Measurements from ENCODE around the gene GNAT2.
A peak's percentile ranks its signal among the peaks of the same experiment; 100 is the strongest.

Gene GNAT2

DNA sequence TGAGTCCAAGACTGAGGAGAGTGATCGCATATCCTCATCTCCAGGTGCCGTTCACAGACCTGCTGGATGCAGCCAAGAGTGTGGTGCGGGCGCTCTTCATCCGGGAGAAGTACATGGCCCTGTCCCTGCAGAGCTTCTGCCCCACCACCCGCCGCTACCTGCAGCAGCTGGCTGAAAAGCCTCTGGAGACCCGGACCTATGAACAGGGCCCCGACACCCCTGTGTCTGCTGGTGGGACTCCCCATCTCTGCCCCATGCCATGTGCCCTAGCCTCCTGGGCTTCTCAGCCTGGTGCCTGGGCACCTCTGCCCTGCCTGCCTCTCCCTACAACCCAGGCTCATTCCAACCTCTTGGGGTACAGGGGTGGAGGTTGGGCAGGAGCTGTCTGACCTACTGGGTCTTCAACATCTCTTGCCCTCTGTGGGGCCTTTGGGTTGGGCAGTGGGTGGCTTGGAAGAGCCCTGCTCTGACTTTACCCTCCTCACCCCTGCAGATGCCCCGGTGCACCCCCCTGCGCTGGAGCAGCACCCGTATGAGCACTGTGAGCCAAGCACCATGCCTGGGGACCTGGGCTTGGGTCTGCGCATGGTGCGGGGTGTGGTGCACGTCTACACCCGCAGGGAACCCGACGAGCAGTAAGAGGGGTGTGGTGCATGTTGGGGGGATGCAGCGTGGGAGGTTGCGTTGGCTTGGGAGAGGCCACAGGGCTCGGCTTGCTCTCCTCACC, 7.4 kb upstream of the GNAT2 start:
- no peak for DNase-seq

DNA sequence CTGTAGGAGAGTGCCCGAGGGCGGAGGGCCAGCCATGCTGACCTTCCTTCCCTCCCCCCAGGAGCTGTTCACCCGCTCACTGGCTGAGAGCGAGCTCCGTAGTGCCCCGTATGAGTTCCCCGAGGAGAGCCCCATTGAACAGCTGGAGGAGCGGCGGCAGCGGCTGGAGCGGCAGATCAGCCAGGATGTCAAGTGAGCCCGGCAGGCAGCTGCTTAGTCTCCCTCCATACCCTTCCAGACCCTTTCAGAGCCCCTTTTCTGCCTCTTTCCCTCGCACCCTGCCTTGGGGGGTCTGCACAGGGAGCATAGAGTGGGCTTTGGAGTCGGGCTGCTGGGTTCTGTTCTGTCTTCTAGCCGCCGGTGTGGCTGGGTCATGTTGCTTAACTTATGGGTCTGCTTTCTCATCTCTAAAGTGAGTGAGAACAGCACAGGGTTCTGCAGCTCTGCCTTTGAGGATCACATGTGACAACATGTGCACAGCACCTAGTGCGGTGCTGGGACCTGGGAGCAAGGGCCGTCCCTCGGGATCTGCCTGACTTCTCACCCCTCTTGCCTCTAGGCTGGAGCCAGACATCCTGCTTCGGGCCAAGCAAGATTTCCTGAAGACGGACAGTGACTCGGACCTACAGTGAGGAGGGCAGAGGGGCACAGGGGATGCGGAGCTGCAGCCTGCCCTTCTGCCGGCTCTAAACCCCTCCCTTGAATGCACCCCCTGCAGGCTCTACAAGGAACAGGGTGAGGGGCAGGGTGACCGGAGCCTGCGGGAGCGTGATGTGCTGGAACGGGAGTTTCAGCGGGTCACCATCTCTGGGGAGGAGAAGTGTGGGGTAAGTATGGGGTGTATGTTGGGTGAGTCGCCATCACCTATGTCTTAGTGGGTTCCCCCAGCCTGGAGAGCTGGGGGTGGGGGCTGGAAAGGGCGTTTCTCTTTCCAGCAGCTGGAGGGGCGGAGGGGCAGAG, 6.5 kb upstream of the GNAT2 start:
- no peak for DNase-seq

DNA sequence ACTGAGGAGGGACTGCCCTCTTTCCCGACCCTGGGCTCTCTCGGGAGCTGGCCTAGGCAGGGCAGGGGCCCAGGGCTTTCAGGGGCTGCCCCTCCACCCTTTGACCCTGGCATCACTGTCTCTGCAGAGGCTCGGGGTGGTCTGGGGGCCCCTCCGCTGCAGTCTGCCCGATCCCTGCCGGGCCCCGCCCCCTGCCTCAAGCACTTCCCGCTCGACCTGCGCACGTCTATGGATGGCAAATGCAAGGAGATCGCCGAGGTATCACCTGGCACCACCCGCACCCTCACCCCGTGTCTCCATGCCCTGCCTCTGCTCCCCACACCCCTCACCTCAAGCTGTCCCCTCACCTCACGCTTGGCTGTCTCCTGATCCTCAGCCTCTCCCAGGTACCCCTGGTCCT, 5.8 kb upstream of the GNAT2 start:
- no peak for DNase-seq

DNA sequence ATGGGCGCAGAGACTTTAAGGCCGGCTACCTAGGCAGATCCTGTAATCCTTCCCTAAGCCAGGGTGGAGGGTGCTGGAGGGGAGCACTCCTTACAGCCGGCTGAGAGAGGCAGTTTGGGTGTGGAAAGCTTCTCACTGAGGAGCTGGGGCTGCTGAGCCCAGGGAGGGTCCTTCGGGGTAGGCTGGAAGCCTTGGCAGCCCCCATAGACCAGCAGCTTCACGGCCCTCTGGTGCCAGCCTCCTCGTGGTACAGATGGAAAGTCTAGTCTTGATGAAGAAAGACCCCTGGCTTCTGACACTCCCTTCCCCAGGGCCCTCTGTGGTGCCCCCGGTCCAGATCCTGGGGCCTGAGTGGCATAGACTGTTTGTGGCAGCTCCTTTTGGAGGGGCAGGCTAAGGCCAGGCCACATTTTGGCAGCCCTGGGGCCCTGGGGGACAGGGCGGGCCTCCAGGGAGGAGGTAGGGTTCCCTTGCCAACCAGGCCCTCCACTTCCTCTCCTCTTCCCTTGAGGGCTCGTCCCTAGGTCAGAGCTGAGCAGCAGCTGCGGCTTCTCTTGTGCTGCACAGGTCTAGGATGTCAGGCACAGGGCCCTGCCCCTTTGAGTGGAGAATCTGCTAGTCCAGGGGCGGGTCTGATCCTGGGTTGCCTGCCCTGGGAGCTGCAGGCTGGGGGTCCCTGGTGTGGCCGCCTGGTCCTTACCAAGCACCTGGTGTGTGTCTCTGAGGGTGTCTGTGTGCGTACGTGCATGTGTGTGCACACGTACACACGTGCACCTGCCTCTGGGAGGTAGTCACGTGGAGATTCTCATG, 5.0 kb upstream of the GNAT2 start:
- DNase-seq: no peak

DNA sequence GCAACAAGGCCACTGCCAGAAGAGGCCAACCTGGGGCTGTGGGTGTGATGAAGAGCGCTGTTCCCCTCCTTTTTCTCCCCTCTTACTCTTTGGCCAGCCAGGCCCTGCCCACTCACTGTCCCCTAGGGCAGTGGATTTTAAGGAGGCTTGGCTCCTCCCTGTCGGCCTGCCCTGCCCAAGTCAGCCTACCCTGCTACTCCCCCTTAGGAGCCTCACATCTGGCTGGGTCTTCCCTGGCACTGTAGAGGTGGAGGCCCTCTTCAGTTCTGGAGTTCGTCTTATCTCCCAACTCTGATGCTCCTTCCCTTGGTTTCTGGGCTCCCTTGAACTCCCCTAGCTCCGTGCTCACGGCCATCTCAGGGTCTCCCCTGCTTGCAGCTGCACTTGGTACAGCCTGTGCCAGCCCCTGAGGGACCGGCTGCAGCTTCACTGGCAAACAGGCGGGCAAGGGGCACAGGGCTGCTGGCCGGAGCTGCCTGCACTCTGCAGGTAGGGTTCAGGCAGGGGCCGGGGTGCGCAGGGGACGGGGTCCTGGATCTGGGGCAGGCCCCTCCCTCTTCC, 4.3 kb upstream of the GNAT2 start:
- no peak for DNase-seq

DNA sequence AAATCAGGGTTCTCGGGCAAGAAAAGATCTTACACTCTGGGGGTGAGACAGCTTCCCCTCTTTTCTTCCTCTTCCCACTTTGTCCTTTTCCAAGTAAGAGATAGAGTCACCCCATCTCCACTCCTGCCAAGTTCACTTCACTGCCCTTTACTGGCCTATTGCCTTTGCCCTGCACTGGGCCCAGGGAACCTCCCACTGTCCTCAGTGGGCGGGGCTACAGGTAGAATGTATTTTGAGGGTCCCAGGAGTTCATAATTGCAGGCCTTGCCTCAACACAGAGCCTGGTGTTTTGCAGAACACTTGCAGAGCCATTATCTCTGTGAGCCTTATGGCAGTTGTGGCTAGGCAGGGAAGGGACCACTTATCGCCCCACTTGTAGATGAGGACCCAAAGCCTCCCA, 3.5 kb upstream of the GNAT2 start:
- no peak for DNase-seq

DNA sequence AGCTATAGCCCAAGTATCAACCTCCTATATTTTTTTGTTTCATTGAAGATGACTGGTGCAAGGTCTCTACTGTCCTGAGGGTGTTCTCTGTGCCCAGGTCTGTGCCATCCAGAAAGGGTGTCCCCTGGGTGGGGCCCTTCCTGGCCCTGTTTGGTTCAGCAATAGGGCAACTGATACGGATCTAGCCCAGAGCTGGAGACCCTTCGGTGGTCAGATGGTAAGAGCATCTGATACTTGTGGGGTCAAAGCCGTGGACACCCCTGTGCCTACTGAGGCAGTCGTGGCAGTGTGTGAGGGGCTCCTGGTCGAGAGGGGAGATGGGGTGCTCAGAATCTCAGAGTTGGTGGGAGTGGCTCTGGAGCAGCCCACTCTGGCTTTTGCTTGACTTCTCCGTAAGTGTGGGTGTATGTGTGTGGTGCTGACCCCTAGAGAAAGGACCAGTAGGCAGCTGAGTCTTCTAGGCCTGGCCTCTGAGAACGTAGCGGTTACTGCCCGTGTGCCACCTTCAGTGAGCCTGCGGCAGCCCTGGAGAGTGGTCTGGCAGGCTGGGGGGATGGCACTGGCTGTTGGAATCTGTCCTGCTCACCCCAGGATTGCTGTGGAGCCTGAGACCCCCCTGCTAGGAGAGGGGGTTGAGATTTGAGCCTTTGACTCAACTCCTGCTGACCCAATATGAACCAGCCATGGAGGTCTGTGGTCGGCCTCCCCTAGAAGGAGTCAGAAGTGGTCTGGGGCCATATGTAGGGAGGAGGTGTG, 2.9 kb upstream of the GNAT2 start:
- DNase-seq: no peak

DNA sequence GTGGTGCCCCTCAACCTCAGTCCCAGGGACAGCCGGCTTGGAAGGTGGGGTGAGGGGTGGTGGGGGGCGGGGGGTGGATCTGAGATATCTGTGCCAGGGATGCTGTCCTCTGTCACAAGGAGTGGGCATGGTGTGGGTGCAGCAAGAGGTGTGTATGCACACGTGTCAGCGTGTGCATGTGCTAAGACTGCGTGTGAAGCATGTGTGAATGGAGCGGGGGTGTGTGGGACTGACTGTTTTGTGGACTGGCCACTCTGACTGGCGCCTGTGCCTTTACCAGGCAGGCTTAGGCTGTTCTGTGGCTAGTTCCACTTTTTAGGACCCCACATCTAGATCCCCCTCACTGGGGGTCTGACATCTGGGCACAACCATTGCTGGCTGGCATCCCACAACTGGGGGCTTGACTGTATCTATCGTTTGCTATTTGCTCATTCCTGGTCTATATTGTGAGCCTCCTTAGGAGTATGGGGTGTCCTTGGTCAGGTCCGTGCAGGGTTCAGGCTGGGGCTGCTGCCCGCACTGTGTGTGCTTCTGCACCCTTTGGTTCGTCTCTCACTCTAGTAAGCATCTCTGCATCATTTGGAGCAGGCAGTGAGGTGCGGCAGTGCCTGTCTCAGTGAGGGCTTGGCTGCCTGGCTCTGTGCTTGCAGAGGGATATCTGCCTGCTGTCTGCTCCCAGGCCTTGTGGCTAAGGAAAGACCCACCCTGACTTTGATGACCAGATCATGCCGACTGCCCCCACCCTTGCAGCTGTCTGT, 2.1 kb upstream of the GNAT2 start:
- no peak for DNase-seq

DNA sequence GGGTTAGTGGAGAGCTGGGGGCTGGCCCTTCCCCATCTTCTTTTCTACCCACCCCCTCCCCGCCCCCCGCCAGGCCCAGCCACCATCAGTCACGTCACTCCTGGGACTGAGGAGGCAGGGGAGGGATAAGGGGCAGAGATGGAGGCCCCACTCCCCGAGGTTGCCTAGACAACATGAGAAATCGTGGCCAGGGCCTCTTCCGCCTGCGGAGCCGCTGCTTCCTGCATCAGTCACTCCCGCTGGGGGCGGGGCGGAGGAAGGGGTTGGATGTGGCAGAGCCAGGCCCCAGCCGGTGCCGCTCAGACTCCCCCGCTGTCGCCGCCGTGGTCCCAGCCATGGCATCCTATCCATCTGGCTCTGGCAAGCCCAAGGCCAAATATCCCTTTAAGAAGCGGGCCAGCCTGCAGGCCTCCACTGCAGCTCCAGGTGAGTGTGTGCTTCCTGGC, 1.4 kb upstream of the GNAT2 start:
- DNase-seq: peak; percentile 96

DNA sequence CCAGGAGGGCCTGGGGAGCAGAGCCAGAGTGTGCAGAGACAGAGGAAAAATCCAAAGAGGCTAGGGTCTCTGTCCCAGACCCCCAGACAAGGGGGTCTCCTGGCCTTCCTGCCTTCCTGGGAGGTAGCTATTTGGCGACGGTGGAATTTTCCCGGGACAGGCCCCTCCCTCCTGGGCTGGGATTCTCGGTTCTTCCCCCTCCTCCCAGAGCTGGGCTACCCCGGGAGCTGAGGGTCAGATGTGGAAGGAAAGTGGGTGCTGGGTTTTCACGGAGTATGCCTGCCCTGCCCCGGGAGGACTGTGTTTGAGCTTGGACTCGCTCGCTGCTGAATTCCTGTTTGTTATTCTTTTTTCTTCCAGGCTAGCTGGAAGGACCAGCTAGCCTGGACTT, 980 bp upstream of the GNAT2 start:
- DNase-seq: peak; percentile 76

DNA sequence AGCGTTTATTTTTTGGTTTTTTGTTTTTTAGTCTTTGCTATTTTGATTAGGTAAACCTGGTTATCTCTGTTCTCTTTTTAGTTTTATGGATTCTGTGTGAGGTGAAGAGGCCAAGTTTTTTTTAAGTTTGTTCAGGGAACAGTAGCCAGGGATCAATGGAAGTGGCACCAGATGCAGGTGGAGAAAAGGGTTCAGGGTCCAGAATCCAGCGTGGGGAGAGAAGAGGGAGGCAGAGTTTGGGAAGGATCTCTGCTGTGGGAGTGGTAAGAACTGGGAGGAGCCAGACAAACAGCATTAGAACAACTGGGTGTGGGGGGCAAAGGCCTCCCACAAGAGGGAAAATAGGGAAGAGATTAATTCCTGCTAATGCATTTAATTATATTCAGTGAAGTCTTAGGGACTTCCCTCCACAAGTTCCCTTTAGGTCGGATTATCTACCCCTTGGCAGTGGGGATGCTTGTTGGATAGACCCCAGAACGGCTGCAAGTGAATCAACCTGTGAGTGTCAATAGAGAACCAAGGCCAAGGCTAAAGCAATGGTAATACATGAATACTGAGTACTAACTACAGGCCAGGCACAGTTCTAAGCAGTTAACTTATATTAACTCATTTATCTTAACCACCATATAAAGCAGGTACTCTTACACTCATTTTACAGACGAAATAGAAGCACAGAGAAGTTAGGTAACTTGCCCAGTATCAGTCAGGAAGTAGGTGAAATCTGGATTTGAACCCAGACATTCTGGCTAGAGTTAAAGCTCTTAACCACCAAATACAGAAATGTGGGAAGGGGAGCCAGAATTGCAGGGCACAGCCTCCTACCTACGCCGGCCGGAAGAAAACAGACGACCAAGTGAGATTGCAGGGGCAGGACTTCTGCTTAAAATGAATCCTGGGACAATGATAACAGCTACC, 498 bp downstream of the GNAT2 start:
- no peak for DNase-seq

DNA sequence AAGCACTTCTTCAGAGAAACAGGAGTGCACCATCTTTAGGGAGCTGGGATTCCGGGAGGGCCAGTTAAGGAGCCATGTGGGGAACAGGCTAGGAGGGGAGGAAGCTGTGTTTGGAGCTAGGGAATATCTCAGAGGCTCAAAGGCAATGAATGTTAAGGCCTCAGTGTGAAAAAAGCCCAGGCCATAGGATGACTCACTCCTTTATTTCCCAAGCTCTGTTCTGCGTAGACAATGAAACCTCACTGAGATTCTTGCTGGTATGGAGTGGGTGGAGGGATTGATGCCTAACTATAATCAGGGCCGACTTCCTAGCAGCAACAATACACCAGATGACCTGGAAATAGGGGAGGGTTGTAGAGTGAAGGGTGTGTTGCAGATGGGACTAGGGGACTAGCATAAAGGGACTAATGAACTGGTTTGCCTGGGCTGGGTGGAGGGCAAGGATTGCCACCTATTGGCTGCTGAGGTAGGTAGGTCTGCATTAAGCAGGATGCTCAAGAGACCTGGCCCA, 2.1 kb downstream of the GNAT2 start:
- peak; percentile 90 for DNase-seq

DNA sequence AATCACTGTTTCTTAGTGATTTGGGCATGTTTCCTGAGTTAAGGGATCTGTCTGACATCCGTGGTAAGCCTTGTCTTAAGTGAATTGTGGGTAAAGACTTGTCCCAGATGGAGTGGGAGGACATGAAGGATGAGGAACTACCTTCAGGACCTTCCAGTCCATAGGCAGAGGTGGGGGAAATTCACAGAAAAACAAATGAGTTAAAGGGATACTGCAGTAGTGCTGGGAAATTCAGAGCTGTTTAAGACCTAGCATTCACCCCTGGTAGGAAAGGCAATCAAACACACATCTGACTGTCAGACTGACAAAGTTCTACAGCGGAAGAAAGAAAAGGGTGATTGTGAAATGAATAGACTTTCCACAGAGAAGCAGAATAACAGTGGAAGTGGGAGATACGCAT, 3.0 kb downstream of the GNAT2 start:
- DNase-seq: no peak

DNA sequence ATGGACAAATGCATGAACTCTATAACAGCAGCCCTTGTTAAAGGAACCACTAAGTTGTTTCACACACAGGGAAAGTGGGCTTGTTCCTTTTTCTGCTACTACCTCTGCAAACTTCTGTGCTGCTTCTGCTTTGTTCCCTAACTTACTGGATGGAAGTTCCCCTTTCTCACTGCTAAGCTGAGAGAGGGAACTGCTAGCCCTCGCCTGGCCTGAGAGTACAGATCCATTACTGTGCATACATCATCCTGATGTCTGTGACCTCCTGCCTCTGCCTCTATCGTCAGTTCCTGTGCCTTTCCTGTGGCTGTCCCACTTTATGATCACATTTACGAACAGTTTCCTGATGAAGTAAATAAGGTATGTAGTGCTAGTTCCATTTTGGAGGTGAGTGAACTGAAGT, 3.5 kb downstream of the GNAT2 start:
- DNase-seq: no peak

DNA sequence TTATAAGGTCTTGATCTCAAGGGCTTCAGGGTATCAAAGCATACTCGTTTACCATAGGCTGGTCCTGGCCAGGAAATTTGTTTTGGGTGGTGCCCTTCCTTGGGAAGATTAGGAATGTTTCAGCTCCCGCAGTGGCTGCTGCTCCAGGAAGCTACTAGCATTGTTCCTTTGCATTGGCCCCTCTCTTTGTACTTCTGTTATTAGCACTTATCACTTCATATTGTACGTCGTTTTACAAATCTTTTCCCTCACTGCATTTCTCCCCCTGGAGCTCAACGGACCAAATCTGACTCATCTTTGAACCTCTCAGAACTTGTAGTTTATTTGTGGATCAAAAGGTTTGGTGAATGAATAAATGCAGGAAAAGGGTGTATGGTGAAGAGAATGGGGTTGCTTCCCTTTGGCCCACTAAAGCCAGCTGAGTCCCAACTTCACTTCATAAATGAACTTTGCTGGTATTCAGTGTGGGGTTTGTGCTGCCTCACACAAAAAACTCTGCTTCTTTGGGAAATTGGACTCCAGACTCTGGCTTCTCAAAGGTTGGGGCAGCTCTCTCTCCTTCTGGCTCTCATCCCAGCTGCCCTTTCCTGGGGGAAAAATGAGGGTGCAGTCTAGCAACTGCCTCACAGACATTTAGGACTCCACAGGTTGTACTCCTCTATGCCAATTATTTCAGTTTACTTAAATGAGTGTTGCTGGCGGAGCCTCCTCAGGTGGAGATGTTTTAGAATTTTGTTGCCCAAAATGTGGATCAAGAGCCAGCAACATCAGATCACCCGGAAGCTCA, 5.9 kb downstream of the GNAT2 start:
- peak; percentile 33 for DNase-seq

DNA sequence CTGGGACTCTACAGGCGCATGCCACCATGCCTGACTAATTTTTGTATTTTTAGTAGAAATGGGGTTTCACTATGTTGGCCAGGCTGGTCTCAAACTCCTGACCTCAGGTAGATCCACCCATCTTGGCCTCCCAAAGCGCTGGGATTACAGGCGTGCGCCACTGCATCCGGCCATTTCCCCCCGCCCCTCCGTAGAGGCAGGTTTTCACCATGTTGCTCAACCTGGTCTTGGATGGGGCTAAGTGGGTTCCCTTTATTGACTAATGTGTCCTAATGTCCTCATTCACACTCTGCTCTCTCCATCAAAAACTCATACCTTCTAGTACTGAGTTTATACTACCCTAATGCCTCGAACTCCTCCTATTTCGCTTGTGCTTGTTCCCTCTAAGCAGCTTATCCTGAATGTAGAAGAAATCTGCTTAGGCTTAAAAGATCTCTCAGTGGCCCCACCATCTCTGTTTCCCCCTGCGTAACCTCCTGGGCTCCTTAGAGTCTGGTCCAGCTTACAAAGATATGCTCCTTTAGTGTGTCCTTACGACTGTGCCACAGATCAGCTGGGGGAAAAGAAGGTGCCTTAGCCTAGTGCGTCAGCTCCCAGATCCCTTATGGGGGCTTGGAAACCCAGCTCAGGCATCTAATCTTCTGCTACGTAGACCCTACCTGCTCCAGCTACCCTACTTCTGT, 8.0 kb downstream of the GNAT2 start:
- DNase-seq: no peak

DNA sequence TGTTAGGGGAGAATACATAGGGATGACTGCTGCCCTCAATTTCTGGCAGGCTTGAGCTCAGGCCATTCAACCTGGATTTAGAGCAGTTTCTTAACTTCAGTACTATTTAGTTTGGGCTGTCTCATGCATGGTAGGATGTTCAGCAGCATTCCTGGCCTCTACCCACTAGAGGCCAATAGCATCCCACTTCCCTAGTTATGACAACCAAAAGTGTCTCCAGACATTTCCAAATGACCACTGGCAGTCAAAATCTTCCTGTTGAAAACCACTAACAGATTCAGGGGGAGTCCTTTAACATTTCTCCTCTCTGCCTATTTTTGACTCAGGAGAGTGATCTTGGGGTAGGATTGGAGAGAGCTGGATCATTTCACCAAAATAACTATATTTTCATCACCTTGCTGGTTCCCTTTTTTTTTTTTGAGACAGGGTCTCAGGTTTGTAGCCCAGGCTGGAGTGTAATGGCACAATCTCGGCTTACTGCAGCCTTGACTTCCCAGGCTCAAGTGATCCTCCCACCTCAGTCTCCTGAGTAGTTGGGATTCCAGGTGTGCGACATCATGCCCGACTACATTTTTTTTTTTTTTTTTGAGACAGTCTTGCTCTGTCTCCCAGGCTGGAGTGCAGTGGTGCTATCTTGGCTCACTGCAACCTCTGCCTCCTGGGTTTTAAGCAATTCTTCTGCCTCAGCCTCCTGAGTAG, 8.7 kb downstream of the GNAT2 start:
- peak; percentile 61 for DNase-seq

DNA sequence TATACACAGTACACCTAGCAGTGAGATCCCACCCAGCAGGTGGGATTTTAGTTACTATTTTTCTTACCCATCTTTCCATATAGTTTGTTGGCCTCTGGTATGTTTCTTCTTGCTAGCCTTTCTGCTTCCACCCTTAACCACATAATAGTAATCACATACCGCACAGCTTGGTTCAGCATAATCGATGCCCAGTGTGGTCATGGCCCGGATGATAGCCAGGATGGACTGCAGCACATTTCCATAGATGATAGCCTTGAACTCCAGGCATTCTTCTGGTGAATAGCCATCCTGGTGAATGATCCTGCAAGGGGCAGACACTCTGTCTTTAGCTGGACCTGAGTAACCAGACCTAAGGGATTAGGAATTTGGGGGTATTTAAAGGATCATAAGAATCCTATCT, 9.5 kb downstream of the GNAT2 start:
- DNase-seq: no peak

Measured in fibroblast of skin of abdomen (primary cell).